A549 (cell line): ENCODE results near the gene KDF1. TPM values are rescaled to one million over a fixed set of nuclear protein-coding genes. Genes with fewer than 3 reads are reported as not detected.

Experiments used
- ATAC-seq, 2 experiments: fragments of 200-7000 bp in 1 of 2; fragments of >200 bp in 1 of 2; cut with Nextera tagmentation in 1 of 2; cut with Tn5 transposase in 1 of 2; 3 replicates each; pipeline versions ENCODE4 v1.8.0 to v1.9.1; 2018 to 2020; ENCODE audit warnings: mild to moderate bottlenecking in 1 of 2, moderate library complexity in 1 of 2
- CTCF ChIA-PET: fragments of 300-600 bp; sonication (Branson Sonifier 250); formaldehyde crosslinking; extraction: SDS; loops from one replicate; lab custom pipeline; 2021; ENCODE audit warnings: antibody characterized with exemption, inconsistent platforms; lab: Yijun Ruan, JAX
- POLR2A ChIA-PET: fragments of 350-600 bp; formaldehyde crosslinking; extraction: SDS; loops from one replicate; lab custom pipeline; 2021; ENCODE audit warnings: antibody characterized with exemption, inconsistent platforms; lab: Yijun Ruan, JAX
- DNase-seq, 2 experiments: peaks; one replicate each; pipeline versions ENCODE4 v3.0.0 to v3.0.0-alpha.2; 2011 to 2016; ENCODE audit warnings: low read depth in 1 of 2, low spot score in 1 of 2
- FAIRE-seq: peaks from 2 replicates; lab custom pipeline; 2011; peaks lifted over from hg19 to GRCh38; lab: Jason Lieb, UNC
- H3K27ac ChIP-seq, 2 experiments: fragments of >200 bp; sonication (Bioruptor Twin); formaldehyde crosslinking; 3 replicates each; pipeline ENCODE4 v1.5.1; 2016 to 2017
- H3K4me1 ChIP-seq: fragments of >200 bp; sonication (Bioruptor Twin); formaldehyde crosslinking; 3 replicates; pipeline ENCODE4 v1.6.1; 2016
- H3K4me2 ChIP-seq: fragments of >200 bp; sonication (Bioruptor Twin); formaldehyde crosslinking; 3 replicates; pipeline ENCODE4 v1.6.1; 2016
- H3K4me3 ChIP-seq: fragments of >200 bp; sonication (Bioruptor Twin); formaldehyde crosslinking; 3 replicates; pipeline ENCODE4 v1.5.1; 2016
- H3K9me3 ChIP-seq: fragments of >200 bp; sonication (Bioruptor Twin); formaldehyde crosslinking; 3 replicates; pipeline ENCODE4 v1.6.1; 2016
- CBX2 ChIP-seq: fragments of 200-600 bp; sonication (generic); IDR thresholded peaks from 2 replicates; pipeline ENCODE4 v1.6.1; 2016; ENCODE audit warnings: low read depth, mild to moderate bottlenecking, borderline replicate concordance
- CBX8 ChIP-seq: fragments of 200-600 bp; sonication (generic); IDR thresholded peaks from 2 replicates; pipeline ENCODE4 v1.6.1; 2016
- CHD2 ChIP-seq: fragments of 150-350 bp; IDR thresholded peaks from 2 replicates; pipeline ENCODE4 v1.6.1; 2014; ENCODE audit warnings: low read length; ENCODE audit not compliant: partially characterized antibody
- CHD4 ChIP-seq: fragments of 200-600 bp; sonication (generic); IDR thresholded peaks from 2 replicates; pipeline ENCODE4 v1.6.1; 2016; ENCODE audit warnings: antibody characterized with exemption, mild to moderate bottlenecking, borderline replicate concordance
- EHF ChIP-seq: fragments of 250-450 bp; sonication (Bioruptor Pico); IDR thresholded peaks from 2 replicates; pipeline ENCODE4 v1.5.0; 2020; ENCODE audit warnings: mild to moderate bottlenecking
- ESRRA ChIP-seq: fragments of 150-350 bp; IDR thresholded peaks from 2 replicates; pipeline ENCODE4 v1.6.1; 2014; ENCODE audit warnings: mild to moderate bottlenecking, low read length, borderline replicate concordance
- FOXS1 ChIP-seq: fragments of 250-450 bp; sonication (Bioruptor Pico); IDR thresholded peaks from 2 replicates; pipeline ENCODE4 v1.5.0; 2020; ENCODE audit warnings: mild to moderate bottlenecking, moderate library complexity
- HDAC2 ChIP-seq: fragments of 200-600 bp; sonication (generic); IDR thresholded peaks from 2 replicates; pipeline ENCODE4 v1.6.1; 2016
- HOXB5 ChIP-seq: fragments of 250-450 bp; sonication (Bioruptor Pico); IDR thresholded peaks from 2 replicates; pipeline ENCODE4 v1.5.0; 2020; ENCODE audit warnings: mild to moderate bottlenecking, moderate library complexity
- JUN ChIP-seq, 2 experiments: fragments of >200 bp; sonication (Bioruptor Twin); formaldehyde crosslinking; IDR thresholded peaks; 2 replicates in 1 of 2; 3 replicates in 1 of 2; pipeline ENCODE4 v1.6.1; 2016 to 2017
- JUNB ChIP-seq: fragments of >200 bp; sonication (Bioruptor Twin); formaldehyde crosslinking; IDR thresholded peaks from 2 replicates; pipeline ENCODE4 v1.6.1; 2016
- KDM1A ChIP-seq: fragments of 200-600 bp; sonication (generic); IDR thresholded peaks from 2 replicates; pipeline ENCODE4 v1.6.1; 2016; ENCODE audit warnings: low read depth, mild to moderate bottlenecking
- KDM5A ChIP-seq: fragments of 200-600 bp; sonication (generic); IDR thresholded peaks from 2 replicates; pipeline ENCODE4 v1.6.1; 2016; ENCODE audit warnings: antibody characterized with exemption, mild to moderate bottlenecking
- MAZ ChIP-seq: fragments of 150-350 bp; IDR thresholded peaks from 2 replicates; pipeline ENCODE4 v1.6.1; 2014; ENCODE audit warnings: antibody characterized with exemption, low read depth, low read length, borderline replicate concordance
- MYC ChIP-seq: IDR thresholded peaks from 2 replicates; pipeline ENCODE4 v1.6.1; 2012; ENCODE audit warnings: mild to moderate bottlenecking, inconsistent platforms, low read length, improper control_type of control experiment, borderline replicate concordance
- NFE2L2 ChIP-seq: fragments of 150-350 bp; conservative IDR thresholded peaks from 2 replicates; pipeline ENCODE4 v1.6.1; 2014; ENCODE audit warnings: low read length
- PHF8 ChIP-seq: fragments of 200-600 bp; sonication (generic); IDR thresholded peaks from 2 replicates; pipeline ENCODE4 v1.6.1; 2016; ENCODE audit warnings: low read depth, mild to moderate bottlenecking, antibody characterized with exemption, moderate library complexity, borderline replicate concordance
- RAD21 ChIP-seq, 2 experiments: fragments of >200 bp in 1 of 2; sonication (Bioruptor Twin) in 1 of 2; formaldehyde crosslinking in 1 of 2; IDR thresholded peaks in 1 of 2; conservative IDR thresholded peaks in 1 of 2; 2 replicates in 1 of 2; 3 replicates in 1 of 2; pipeline ENCODE4 v1.6.1; 2012 to 2018; ENCODE audit warnings: inconsistent platforms in 1 of 2
- RFX5 ChIP-seq: fragments of 450-650 bp; IDR thresholded peaks from 2 replicates; pipeline ENCODE4 v1.7.1; 2014; ENCODE audit warnings: antibody characterized with exemption, mild to moderate bottlenecking, moderate library complexity
- SREBF2 ChIP-seq: fragments of 450-650 bp; IDR thresholded peaks from 2 replicates; pipeline ENCODE4 v1.6.1; 2014; ENCODE audit warnings: mild to moderate bottlenecking, moderate library complexity
- TFCP2L1 ChIP-seq: fragments of 250-450 bp; sonication (Bioruptor Pico); IDR thresholded peaks from 2 replicates; pipeline ENCODE4 v1.5.0; 2021; ENCODE audit warnings: mild to moderate bottlenecking
- TP53 ChIP-seq: fragments of 250-450 bp; sonication (Bioruptor Pico); IDR thresholded peaks from 2 replicates; pipeline ENCODE4 v1.5.0; 2021; ENCODE audit warnings: mild to moderate bottlenecking, moderate library complexity
- ZC3H11A ChIP-seq: fragments of 450-650 bp; IDR thresholded peaks from 2 replicates; pipeline ENCODE4 v1.6.1; 2014; ENCODE audit warnings: antibody characterized with exemption, mild to moderate bottlenecking
- ZFP36 ChIP-seq: fragments of 450-650 bp; IDR thresholded peaks from 2 replicates; pipeline ENCODE4 v1.6.1; 2014; ENCODE audit warnings: borderline replicate concordance; ENCODE audit not compliant: partially characterized antibody
- WGBS: methylation state at CpG from one replicate; pipeline ENCODE4 v1.1.6; 2017; ENCODE audit errors: missing lambda C conversion rate; 5-methylcytosine and 5-hydroxymethylcytosine counted together
- polyA plus RNA-seq, 4 experiments: library from polyadenylated mRNA; depleted of rRNA in 3 of 4; stranded (reverse); fragments of >200 nt; fragmentation: RNase III in 1 of 4; extraction: RNeasy Plus Mini Kit Qiagen cat#74134 plus additional on column Dnase treatment in 1 of 4; gene quantifications; 2 replicates in 3 of 4; 3 replicates in 1 of 4; pipeline ENCODE4 v1.2.3, GENCODE V29; 2011 to 2017
- TF ChIP-seq, protein P1 (sequence below): fragments of 250-450 bp; sonication (Bioruptor Pico); IDR thresholded peaks from 2 replicates; pipeline ENCODE4 v1.5.0; 2020; ENCODE audit warnings: low read depth, mild to moderate bottlenecking, moderate library complexity
- TF ChIP-seq, protein P2 (sequence below): fragments of 150-350 bp; IDR thresholded peaks from 2 replicates; pipeline ENCODE4 v1.6.1; 2014; ENCODE audit warnings: low read depth, mild to moderate bottlenecking, low read length
- TF ChIP-seq, protein P3 (sequence below): fragments of 200-600 bp; sonication (generic); IDR thresholded peaks from 2 replicates; pipeline ENCODE4 v1.6.1; 2016; ENCODE audit warnings: antibody characterized with exemption, mild to moderate bottlenecking, moderate library complexity
- TF ChIP-seq, protein P4 (sequence below): fragments of >200 bp; sonication (Bioruptor Twin); formaldehyde crosslinking; IDR thresholded peaks from 3 replicates; pipeline ENCODE4 v1.5.1; 2016
- TF ChIP-seq, protein P5 (sequence below): IDR thresholded peaks from 2 replicates; pipeline ENCODE4 v1.6.1; 2012

KDF1 gene
- polyA plus RNA-seq, 2 of the 4 experiments (the other 2 are of a cell fraction) = not detected

DNA sequence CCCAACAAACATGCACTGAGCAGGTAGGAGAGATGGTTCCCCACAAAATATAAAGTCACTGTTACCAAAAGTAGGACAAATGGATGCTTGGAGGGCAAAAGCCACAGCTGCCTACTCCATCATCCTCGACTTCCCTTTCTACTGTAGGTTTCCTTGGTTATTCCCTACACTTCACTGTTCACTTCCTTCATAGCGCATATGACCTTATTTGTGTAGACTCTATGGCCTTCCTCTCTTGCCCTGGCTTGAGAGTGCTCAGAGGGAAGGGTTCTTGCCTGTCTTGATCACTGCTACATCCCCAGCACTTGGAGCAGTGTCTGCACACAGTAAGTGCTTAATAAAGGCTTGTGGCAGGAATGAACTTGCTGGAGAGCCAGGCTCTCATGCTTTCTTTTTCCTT lies 18.6 kb upstream of the KDF1 start:
- H3K4me2 ChIP-seq = no peak overlapping the region
- no peak for DNase-seq
- CTCF ChIA-PET = interaction anchor here (0.6 to 5.3 kb wide), 2 partner anchors 11 to 71 kb away, joined by 3 to 38 read pairs; no protein-coding TSS in a partner anchor
- 84% methylated on average over 2 of the region's 2 CpGs for WGBS
- no peak overlapping the region for H3K27ac ChIP-seq
- no peak for FAIRE-seq
- no peaks in the 10 kb centered on the region; the same call in 2 of the 3 replicates for H3K4me1 ChIP-seq
- POLR2A ChIA-PET = no interaction called here
- H3K4me3 ChIP-seq = no peak overlapping the region
- no peak for ATAC-seq
- no peak for TF ChIP-seq FOXS1
- no peak for TF ChIP-seq ESRRA
- TF ChIP-seq KDM1A = no peak
- TF ChIP-seq, protein P1, sequence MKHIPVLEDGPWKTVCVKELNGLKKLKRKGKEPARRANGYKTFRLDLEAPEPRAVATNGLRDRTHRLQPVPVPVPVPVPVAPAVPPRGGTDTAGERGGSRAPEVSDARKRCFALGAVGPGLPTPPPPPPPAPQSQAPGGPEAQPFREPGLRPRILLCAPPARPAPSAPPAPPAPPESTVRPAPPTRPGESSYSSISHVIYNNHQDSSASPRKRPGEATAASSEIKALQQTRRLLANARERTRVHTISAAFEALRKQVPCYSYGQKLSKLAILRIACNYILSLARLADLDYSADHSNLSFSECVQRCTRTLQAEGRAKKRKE (CRISPR knock-in tag) = no peak
- TF ChIP-seq, protein P2, sequence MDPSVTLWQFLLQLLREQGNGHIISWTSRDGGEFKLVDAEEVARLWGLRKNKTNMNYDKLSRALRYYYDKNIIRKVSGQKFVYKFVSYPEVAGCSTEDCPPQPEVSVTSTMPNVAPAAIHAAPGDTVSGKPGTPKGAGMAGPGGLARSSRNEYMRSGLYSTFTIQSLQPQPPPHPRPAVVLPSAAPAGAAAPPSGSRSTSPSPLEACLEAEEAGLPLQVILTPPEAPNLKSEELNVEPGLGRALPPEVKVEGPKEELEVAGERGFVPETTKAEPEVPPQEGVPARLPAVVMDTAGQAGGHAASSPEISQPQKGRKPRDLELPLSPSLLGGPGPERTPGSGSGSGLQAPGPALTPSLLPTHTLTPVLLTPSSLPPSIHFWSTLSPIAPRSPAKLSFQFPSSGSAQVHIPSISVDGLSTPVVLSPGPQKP = no peak
- TF ChIP-seq MYC = no peak
- no peak for TF ChIP-seq NFE2L2
- TF ChIP-seq, protein P3, sequence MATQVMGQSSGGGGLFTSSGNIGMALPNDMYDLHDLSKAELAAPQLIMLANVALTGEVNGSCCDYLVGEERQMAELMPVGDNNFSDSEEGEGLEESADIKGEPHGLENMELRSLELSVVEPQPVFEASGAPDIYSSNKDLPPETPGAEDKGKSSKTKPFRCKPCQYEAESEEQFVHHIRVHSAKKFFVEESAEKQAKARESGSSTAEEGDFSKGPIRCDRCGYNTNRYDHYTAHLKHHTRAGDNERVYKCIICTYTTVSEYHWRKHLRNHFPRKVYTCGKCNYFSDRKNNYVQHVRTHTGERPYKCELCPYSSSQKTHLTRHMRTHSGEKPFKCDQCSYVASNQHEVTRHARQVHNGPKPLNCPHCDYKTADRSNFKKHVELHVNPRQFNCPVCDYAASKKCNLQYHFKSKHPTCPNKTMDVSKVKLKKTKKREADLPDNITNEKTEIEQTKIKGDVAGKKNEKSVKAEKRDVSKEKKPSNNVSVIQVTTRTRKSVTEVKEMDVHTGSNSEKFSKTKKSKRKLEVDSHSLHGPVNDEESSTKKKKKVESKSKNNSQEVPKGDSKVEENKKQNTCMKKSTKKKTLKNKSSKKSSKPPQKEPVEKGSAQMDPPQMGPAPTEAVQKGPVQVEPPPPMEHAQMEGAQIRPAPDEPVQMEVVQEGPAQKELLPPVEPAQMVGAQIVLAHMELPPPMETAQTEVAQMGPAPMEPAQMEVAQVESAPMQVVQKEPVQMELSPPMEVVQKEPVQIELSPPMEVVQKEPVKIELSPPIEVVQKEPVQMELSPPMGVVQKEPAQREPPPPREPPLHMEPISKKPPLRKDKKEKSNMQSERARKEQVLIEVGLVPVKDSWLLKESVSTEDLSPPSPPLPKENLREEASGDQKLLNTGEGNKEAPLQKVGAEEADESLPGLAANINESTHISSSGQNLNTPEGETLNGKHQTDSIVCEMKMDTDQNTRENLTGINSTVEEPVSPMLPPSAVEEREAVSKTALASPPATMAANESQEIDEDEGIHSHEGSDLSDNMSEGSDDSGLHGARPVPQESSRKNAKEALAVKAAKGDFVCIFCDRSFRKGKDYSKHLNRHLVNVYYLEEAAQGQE = no peak
- TF ChIP-seq CBX8 = no peak
- no peak for TF ChIP-seq CHD4
- no peak for TF ChIP-seq HDAC2
- TF ChIP-seq ZC3H11A = no peak
- TF ChIP-seq HOXB5 (CRISPR knock-in tag) = no peak
- TF ChIP-seq SREBF2 = no peak
- TF ChIP-seq JUNB = no peak
- no peak for TF ChIP-seq EHF (CRISPR knock-in tag)
- no peak for TF ChIP-seq PHF8
- TF ChIP-seq, protein P4, sequence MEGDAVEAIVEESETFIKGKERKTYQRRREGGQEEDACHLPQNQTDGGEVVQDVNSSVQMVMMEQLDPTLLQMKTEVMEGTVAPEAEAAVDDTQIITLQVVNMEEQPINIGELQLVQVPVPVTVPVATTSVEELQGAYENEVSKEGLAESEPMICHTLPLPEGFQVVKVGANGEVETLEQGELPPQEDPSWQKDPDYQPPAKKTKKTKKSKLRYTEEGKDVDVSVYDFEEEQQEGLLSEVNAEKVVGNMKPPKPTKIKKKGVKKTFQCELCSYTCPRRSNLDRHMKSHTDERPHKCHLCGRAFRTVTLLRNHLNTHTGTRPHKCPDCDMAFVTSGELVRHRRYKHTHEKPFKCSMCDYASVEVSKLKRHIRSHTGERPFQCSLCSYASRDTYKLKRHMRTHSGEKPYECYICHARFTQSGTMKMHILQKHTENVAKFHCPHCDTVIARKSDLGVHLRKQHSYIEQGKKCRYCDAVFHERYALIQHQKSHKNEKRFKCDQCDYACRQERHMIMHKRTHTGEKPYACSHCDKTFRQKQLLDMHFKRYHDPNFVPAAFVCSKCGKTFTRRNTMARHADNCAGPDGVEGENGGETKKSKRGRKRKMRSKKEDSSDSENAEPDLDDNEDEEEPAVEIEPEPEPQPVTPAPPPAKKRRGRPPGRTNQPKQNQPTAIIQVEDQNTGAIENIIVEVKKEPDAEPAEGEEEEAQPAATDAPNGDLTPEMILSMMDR = no peak
- no peaks in the 10 kb centered on the region for H3K9me3 ChIP-seq

DNA sequence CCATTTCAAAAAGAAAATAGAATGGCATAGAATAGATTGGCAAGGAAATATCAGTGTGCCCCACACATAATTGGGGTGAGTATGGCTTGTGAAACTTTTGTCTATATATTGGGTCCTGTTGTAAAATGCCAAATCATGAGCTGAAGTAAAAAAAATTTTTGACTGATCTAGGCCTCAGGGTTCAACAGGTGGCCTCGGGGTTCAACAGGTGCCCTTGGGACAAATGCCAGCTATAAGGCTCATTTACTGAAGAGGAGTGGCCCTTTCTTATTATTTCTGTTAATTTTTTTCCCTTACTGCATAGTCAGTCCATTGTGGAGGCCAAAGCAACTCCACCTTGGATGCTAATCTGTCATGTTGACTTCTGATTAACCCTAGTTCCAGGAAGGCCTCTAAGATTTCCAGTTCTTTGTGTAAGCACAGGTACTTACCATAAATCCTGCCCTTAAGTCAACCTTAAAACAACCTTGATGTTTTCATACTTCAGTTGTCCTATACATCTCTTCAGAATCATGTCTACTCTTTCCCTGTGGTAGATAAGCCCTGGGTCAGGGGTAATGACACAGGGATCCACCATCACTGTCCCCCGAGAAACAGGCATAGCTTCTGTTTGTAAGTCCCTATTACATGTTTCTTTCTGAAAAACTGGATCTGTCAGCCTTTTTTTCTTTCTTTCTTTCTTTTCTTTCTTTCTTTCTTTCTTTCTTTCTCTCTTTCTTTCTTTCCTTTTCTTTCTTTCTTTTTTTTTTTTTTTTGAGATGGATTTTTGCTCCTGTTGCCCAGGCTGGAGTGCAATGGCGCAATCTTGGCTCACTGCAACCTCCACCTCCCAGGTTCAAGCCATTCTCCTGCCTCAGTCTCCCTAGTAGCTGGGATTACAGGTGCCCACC lies 16.6 kb upstream of the KDF1 start:
- CTCF ChIA-PET = interaction anchor here (1.6 to 5.3 kb wide), 3 partner anchors 9 to 17 kb away, joined by 4 to 38 read pairs (median 4); partner anchors contain the start of gene TRNP1
- Histone ChIP-seq H3K4me2 (no peak overlapping the region), H3K9me3 (no peaks in the 10 kb centered on the region), H3K27ac (no peak overlapping the region), H3K4me1 (peaks cover 8% of the 10 kb centered on the region; the same call in 2 of the 3 replicates), H3K4me3 (no peak overlapping the region)
- WGBS = 60% methylated on average over 3 of the region's 3 CpGs
- POLR2A ChIA-PET = no interaction called here
- DNase-seq = no peak
- no peak for FAIRE-seq
- no peak for ATAC-seq
- TF ChIP-seq RAD21 (conservative IDR thresholded peaks at IDR 0.05 in 1 of 2, IDR thresholded peaks at IDR 0.05 in 1 of 2) (no peak), CHD2 (no peak), TP53 (CRISPR knock-in tag) (no peak), ZFP36 (no peak), TFCP2L1 (CRISPR knock-in tag) (no peak), RFX5 (no peak), MAZ (no peak), PHF8 (no peak), CBX2 (no peak), SREBF2 (no peak), JUN (IDR thresholded peaks at IDR 0.05) (no peak), KDM5A (no peak)
- TF ChIP-seq, protein P1 (CRISPR knock-in tag) = no peak
- TF ChIP-seq, protein P5, sequence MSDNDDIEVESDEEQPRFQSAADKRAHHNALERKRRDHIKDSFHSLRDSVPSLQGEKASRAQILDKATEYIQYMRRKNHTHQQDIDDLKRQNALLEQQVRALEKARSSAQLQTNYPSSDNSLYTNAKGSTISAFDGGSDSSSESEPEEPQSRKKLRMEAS = no peak
